Measurements from ENCODE around the gene MST1.
A peak's percentile ranks its signal among the peaks of the same experiment; 100 is the strongest.

Gene MST1

DNA sequence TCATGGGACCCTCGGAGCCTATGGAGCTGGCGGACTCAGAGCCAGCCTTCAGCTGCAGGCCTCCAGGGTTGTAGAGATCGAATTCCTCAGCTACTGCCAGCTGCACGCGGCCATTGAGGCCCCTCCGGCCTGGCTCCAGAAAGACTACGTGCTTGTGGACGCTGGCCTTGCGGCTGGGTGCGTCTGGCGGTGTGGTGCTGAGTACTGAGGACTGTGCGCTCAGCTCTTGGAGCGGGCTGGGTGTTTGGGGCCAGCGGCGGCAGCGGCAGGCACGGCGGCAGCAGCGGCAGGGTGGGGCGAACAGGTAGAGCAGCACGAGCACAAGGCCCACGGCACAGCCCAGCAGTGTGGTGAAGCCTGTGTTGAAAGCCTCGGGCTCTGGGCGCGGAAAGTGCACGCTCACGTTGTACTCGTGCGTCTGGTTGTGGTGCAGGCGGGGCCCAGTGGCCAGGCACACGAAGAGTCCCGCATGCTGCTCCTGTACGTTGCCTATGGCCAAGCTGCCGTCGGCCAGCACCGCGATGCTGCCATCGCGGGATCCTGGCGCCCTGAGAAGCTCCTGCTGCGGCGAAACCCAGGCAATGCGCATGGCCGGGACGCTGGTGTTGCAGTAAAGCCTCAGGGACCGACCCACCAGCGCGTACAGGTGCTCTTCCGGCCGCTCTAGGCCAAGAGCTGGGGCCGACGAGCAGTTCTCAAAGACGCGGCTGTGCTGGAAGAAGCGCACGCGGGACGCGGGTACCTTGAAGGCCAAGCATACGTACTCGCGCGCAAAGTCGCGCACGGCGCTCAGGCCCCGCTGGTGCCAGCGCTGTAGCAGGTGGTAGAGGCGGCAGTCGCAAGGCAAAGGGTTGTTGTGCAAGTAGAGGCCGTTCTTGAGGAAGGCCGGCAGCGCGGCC, 28.9 kb upstream of the MST1 start:
- no peak for DNase-seq (ENCODE audit: low read depth)

DNA sequence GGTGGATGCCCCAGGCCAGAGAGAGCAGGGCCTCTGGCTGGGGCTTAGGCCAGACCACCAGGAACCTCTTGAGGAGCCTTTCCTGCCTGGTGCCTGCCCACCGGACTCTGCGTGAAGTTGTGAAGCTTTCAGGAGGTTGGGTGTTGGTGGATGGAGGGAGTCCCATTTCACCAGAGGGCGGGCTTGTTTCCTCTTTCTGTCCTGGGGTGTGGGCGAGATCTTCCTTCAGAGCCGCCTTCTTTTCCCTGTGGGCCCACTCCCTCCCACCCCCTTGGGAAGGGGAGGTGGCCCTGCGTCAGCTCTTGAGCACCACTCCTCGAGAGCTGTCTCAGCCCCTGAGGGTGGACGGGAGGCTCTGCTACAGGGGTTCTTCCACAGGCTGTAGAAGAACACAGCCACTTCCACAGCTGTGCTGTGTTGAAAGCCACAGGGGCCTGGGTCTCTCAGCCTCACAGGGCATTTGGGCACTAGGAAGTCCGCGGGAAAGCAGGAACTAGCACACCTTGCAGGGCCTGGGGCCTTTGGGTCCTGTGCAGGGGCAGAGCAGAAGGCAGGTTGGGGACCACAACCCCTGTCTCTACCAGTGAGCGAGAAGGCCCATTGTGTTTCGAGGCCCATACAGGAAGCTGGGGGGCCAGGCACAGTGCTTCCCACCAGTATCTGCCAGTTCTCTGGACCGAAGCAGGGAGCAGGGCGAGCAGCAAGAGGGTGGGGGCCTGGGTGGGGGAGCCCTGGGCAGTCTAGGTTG, 28.1 kb upstream of the MST1 start:
- DNase-seq (ENCODE audit: low read depth), result no peak

DNA sequence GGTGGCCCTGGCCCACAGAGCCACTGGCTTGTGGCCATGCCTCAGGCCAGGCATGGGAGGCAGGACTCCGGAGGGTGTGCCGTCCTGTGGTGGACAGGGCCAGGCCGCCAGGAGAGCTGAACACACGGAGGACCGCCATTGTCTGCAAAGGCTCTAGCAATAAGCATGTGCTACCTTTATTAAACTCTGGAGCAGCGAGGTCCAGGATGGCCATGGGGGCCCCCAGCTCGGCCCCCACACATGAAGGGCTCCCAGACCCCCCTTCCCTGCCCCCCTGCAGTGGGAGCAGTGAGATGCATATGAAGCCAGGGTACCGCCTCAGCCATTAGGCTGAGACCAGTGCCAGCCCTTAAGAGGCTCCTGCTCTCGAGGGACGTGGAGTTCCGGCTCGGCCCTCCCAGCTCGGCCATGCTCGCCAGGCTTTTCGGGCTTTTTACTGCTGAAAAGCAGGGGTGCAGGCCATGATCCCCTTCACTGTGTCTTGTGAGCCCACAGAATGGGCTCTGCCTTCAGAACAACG, 27.5 kb upstream of the MST1 start:
- no peak for DNase-seq (ENCODE audit: low read depth)

DNA sequence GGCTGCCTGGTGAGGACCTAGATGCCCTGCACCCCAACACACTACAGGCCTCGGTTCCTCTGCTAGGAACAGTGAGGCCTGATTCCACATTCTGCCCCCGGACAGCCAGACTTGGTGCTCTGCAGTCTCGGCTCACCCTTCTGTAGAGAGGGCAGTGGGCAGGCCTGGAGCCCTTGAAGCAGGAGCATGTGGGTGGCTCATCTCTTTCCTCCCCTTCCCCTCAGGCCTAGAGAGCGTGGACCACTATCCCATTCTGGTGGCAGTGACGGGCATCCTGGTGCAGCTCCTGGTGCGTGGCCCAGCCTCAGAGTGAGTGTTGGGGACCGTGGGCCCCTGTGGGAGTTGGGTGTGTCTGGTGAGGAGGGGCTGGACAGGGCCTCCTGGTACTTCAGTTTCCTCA, 26.9 kb upstream of the MST1 start:
- DNase-seq (ENCODE audit: low read depth), result no peak

DNA sequence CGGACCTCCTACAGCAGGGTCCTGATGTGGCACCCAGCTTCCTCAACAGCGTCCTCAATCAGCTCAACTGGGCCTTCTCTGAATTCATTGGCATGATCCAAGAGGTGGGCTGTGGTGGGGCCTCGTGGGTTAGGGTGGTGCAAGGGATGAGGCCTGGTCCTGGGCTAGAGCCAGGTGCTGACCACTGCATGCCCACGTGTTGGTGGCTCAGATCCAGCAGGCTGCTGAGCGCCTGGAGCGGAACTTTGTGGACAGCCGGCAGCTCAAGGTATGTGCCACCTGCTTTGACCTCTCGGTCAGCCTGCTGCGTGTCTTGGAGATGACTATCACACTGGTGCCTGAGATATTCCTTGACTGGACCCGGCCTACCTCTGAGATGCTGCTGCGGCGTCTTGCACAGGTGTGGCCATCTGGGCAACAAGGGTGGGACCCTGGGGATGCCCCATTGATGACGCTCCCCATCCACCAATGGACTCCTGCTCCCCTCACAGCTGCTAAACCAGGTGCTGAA, 26.4 kb upstream of the MST1 start:
- no peak for DNase-seq (ENCODE audit: low read depth)

DNA sequence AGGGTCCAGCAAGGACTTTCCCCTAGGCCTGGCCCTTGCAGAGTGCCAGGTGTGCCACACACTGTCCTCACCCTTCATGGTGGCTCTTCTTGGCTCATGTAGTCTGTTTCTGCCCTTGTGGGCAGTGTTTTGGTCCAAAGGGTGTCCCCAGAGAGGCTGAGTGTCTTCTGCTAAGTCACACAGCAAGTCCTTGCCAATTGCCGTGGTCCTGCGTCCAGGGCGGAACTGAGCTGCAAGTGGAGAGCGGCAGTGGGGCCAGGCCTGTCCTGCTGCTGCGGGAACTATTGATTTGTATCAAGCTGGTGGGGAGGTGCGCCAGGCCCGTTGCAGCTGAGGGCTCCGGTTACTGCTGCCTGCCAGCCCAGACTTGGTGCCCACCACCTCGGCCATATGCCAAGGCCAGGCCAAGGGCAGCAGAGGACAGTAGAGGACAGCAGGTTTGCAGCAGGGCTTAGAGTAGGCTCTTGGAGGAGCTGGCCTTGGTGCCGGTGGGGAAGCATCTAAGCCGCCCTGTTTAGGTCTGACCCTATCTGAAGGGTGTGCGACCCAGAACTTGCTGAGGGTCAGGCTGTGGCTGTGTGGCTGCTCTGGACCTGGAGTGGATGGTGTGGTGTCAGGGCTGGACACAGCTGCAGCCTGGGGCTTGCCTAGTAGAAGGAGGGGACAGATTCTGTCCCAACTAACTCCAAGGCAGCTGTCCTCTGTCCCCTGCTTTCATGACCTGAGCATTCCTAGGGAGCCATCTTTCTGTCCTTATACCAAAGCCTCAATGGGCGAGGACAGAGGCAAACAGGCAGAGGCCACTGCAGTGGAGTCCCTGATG, 25.7 kb upstream of the MST1 start:
- DNase-seq (ENCODE audit: low read depth), result no peak

DNA sequence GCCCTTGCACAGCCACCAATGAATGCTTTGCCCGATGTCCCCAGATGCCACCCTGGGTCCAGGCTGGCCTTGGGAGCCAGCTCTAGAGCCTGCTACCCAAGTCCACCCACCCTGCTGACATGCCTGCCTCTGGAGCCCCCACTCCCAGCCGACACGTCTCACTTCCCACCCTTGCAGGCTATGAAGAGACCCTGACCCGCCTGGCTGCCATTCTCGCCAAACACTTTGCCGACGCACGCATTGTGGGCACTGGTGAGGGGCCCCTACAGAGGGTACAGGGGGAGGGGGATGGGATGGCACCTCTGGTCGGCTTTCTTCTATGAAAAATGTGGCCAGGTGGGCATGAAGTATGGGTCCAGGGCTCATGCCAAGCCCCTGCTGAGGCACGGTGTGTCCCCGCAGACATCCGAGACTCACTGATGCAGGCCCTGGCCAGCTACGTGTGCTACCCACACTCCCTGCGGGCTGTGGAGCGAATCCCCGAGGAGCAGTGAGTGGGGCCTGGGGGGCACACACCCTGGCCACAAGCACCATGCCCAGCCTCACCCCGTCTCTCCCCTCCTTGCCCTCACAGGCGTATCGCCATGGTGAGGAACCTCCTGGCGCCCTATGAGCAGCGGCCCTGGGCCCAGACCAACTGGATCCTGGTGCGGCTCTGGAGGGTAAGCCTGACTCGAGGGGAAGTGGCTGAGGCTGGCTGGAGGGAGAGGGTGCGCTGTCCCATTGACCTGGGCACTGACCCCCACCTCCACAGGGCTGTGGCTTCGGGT, 24.2 kb upstream of the MST1 start:
- DNase-seq (ENCODE audit: low read depth), result no peak

DNA sequence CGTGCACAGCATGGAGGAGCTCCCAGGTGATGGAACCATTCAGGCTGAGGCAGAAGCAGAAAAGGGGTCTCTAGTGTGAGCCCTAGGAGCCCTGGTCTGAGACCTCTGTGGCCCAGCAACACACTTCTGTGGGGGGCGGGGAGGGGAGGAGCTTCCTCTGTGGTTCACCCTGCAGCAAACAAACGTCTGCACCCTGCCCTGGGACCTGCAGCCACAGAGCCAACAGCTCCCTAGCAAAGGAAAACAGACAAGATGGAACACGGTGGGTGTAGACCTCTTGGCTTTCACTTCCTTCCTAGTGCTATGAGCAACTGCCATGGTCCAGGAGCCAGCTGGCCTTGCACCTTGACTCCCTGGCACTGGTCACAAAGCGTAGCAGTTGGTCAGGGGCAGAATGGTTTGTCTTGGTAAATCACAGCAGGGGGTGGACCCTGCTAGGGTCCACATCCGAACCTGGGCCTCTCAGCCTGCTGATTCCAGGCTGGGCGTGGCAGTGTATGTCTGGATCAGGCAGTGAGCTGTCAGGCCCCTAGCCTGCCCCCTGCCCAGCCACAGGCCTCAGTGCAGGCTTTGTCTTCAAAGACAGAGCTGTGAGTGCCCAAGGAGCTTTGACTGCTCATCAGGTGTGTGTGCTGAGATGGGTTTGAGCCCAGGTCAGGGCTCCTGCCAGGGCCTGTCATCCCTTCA, 23.5 kb upstream of the MST1 start:
- no peak for DNase-seq (ENCODE audit: low read depth)

DNA sequence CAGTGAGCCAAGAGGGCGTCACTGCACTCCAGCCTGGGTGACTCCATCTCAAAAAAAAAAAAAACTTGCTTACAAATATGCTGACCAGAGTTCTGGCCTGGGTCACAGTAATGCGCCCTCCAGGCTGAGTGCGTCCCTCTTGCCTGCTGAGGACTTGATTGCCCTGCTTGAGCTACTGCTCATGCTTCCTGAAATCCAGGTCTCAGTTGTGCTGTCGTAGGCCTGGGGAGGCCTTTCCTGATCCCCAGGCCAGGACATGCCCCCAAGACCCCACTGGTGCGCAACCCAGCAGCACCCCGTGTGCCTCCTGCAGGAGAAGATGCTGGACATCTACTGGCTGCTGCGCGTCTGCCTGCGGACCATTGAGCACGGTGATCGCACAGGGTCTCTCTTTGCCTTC, 22.9 kb upstream of the MST1 start:
- no peak for DNase-seq (ENCODE audit: low read depth)

DNA sequence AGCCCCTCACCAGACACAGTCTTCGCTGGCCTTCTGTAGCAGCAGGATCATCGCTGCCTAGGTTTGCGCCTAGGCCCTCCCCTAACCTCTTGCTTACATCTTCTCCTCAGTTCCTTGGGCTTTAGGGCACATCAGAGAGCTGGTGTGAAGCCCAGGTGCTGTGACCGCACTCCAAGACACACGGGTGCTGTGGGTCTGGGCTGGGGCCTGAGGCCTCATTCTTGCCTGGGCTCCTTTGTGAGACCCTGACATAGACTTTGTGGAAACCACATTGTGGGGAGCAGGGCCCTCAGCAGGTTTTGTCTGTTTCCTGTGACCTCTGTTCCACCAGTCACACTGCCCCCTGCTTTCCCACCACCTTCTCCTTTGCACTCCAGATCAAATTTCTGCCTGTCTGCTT, 22.2 kb upstream of the MST1 start:
- no peak for DNase-seq (ENCODE audit: low read depth)

DNA sequence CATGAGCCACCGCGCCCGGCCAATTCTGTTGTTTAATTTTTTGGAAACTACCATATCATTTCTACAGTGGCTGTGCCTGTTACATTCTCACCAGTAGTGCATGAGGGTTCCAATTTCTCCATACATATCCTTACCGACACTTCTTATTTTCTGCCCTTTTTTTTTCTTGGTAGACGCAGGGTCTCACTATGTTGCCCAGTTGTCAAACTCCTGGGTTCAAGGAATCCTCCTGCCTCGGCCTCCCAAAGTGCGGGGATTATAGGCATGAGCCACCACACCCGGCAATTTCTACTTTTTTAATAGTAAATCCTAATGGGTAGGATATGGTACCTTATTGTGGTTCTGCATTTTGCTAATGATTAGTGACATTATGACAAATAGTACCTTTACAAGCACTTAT, 20.6 kb upstream of the MST1 start:
- DNase-seq (ENCODE audit: low read depth), result no peak

DNA sequence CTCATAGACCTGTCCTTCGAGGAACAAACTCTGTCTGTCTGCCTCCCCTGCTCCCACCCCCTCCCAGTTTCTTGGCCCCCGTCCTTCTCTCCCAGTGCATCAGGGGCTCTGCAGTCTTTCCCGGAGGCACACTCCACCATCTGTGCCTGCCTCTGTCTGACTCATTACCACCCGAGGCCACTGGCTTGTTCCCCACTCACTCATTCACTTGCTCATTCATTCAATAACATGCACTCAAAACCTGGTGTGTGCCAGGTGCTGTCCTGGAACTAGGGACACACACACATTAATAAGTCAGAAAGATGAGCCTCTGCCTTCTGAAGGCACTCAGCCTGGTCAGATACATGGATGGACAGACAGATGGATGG, 17.8 kb upstream of the MST1 start:
- DNase-seq (ENCODE audit: low read depth), result no peak

DNA sequence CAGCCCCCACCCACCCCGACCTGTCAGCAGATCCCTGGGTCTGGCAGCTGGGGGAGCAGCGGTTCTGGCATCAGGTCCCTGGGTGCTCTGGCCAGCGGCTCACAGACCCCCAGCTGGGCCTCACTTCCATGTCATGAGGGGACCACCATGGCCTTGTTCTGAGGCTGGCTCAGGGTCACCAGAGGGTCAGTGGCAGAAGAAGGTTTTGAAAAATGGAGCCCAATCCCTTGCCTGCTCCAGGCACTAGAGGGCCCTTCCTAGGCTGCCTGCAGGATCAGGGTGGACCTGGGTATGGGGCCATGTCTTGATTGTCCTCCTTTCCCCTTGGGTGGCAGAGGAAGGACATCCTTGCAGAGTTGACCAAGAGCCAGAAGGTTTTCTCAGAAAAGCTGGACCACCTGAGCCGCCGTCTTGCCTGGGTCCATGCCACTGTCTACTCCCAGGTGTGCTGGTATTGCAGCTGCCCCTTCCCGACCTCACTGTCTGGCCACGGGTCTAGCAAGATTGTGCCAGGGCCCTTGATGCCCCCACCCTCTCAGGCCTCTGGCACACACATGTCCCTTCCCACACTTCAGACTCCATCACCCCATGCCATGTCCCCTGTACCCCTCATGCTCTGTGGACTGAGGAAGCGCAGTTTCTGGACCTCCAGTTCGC, 17.3 kb upstream of the MST1 start:
- DNase-seq (ENCODE audit: low read depth), result no peak

DNA sequence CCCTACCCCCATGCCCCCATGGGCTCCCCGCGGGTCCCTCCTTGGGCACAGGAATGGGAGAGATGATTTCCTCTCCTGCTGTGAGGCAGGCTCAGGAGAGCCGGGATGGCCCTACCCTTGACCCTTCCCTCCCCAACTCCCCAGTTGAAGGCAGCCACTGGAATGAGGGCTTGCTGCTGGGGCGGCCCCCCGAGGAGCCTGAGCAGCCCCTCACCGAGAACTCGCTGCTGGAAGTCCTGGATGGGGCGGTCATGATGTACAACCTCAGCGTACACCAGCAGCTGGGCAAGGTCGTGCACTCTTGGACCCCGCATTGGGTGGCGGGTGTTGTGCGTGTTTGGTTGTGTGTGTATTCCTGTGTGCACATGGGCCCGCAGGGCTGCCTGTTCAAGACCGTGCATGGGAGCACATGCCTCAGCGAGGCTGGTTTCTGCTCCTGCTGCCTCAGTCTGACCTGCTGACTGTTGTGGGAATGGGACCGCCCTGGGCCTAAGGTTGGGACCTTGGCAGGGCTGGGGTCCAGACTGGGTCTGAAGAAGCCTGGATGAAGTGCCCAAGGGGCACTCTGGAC, 16.2 kb upstream of the MST1 start:
- no peak for DNase-seq (ENCODE audit: low read depth)

DNA sequence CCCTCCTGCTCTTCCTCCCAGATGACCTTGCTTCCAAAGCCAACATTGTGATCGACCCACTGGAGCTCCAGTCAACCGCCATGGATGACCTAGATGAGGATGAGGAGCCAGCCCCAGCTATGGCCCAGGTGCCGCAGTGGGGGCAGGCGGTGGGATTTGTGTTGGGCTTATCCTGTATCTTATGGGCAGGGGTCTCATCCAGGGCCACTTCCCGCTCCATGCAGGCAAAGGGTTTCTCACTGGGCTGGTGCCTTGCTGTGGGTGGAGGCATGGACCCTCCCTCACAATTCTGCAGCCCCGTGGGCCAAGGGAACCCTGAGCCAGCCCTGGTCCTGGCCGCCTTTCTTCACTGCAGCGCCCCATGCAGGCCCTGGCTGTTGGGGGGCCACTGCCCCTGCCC, 15.4 kb upstream of the MST1 start:
- DNase-seq (ENCODE audit: low read depth), result no peak

DNA sequence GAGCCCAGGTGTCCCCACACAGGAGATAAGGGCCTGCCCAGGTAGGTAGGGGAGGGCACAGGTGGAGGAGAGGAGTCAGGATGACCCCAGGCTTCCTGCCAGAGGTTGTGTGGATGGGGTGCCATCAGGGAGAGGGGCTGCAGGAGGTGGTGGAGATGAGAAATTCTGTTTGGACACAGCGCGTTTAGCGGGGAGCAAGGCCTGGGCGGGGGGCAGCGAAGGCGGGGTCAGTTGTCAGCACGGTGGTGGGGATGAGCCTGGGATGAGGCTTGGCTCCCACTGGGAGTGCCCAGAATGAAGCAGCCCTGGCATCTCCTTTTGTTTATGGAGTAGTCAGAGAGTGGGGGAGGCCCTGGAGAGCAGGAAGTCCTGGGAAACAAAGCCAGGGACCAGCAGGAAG, 14.7 kb upstream of the MST1 start:
- no peak for DNase-seq (ENCODE audit: low read depth)

DNA sequence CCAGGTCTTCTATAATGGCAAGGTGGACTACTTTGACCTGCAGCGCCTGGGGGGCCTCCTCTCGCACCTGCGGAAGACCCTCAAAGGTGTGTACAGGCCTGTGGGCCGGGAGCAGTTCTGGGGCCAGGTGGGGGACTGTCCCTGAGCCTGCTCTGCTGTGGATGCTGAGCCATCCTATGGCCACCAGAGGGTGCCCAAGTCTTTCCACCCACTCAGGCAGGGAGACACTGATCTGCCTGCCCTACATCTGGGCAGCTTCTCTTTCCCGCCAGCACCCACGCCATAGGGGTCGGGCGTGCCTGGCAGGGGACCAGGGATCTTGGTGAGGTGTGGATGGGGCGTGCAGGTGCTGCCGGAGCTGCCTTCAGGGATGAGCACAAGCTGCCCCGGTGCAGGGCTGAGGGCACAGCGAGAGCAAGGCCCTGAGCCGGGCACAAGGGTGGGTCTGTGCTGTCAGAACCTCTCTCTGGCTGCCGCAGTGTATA, 14.2 kb upstream of the MST1 start:
- DNase-seq (ENCODE audit: low read depth), result peak; percentile 39

DNA sequence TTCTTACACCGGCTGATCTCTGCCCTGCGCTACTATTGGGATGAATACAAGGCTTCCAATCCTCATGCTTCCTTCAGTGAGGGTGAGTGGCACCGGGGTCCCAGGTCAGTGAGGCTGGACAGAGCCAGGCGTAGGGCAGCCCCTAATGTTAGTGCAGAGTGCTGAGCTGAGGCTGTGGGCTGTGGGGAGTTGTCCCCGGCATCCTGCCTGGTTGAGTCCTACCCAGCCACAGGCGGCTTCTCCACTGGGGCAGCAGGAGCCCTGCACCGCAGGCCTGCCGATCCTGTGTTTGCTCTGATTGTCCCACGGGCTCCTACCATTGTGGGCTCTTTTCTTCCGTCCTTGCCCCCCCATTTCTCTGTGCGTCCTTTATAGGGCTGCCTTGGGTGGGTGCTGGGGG, 13.4 kb upstream of the MST1 start:
- no peak for DNase-seq (ENCODE audit: low read depth)

DNA sequence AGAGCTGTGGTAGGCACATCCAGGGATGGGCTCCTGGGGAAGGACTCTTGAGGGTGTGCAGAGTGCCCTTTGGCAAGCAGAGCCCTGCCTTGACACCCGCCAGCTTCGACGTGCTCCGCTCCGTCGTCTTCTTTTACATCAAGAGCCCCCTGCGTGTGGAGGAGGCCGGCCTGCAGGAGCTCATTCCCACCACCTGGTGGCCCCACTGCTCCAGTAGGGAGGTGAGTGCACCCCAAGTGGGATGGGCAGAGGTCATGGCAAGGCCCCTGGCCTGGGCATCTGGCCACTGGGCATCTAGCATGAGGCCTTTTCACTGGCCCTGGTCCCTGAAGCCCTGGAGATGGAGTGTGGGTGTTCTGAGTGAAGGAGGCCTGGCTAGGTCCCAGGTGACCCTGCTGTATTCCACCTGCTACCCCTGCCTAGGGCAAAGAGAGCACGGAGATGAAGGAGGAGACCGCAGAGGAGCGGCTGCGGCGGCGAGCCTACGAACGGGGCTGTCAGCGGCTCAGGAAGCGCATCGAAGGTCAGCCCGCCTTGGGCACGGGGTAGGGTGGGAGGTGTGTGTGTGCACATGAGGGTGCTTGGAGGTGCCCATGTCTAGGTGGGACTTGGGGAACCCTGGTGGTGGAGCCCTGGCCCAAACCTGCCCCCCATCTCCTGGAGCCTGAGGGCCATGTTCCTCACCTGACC, 12.3 kb upstream of the MST1 start:
- DNase-seq (ENCODE audit: low read depth), result no peak
